Skeletal muscle satellite cell (primary cell): Measurements from ENCODE around the gene RCSD1.

ENCODE experiments used
- H3K27me3 ChIP-seq: 2 replicates; pipeline ENCODE4 v1.7.0; 2013; ENCODE audit warnings: low read length; ENCODE audit not compliant: control insufficient read depth, insufficient read depth
- H3K36me3 ChIP-seq: 2 replicates; pipeline ENCODE4 v1.7.0; 2013; ENCODE audit warnings: mild to moderate bottlenecking, control low read depth, low read length; ENCODE audit not compliant: insufficient read depth
- H3K4me1 ChIP-seq: 2 replicates; pipeline ENCODE4 v1.7.0; 2013; ENCODE audit warnings: low read length; ENCODE audit not compliant: control insufficient read depth, insufficient read depth
- H3K4me2 ChIP-seq: 2 replicates; pipeline ENCODE4 v1.7.0; 2013; ENCODE audit warnings: mild to moderate bottlenecking, low read length
- H3K4me3 ChIP-seq: 2 replicates; pipeline ENCODE4 v1.7.0; 2013; ENCODE audit warnings: low read length
- H3K9ac ChIP-seq: 2 replicates; pipeline ENCODE4 v1.7.0; 2013; ENCODE audit warnings: mild to moderate bottlenecking, low read depth, low read length, moderate library complexity
- H3K9me3 ChIP-seq: replicated peaks from 2 replicates; pipeline ENCODE4 v1.7.0; 2013; ENCODE audit warnings: mild to moderate bottlenecking, control low read depth, low read length

The RCSD1 gene

GRCh38 chr1:167631936-167632614 is 2.0 kb downstream of the RCSD1 start:
- no peak overlapping the region for H3K9ac ChIP-seq
- no peaks in the 10 kb centered on the region for H3K9me3 ChIP-seq
- H3K4me3 ChIP-seq = no peak overlapping the region
- peaks cover 30% of the 10 kb centered on the region for H3K27me3 ChIP-seq
- H3K4me2 ChIP-seq = no peak overlapping the region
- H3K36me3 ChIP-seq = no peaks in the 10 kb centered on the region
- peaks cover 21% of the 10 kb centered on the region for H3K4me1 ChIP-seq

- H3K9ac ChIP-seq = no peak overlapping the region
- no peak overlapping the region for H3K4me2 ChIP-seq
- H3K9me3 ChIP-seq = no peaks in the 10 kb centered on the region
- H3K36me3 ChIP-seq = no peaks in the 10 kb centered on the region
- H3K4me3 ChIP-seq = no peak overlapping the region
- H3K27me3 ChIP-seq = peaks cover 30% of the 10 kb centered on the region
- H3K4me1 ChIP-seq = peaks cover 16% of the 10 kb centered on the region
Observed at GRCh38 chr1:167633258-167633944, 3.4 kb downstream of the RCSD1 start.

- Histone ChIP-seq H3K9ac (no peak overlapping the region), H3K27me3 (peaks cover 29% of the 10 kb centered on the region), H3K4me2 (no peak overlapping the region), H3K4me3 (no peak overlapping the region), H3K36me3 (no peaks in the 10 kb centered on the region), H3K4me1 (peaks cover 15% of the 10 kb centered on the region), H3K9me3 (no peaks in the 10 kb centered on the region)
Observed at GRCh38 chr1:167634435-167634834, 4.4 kb downstream of the RCSD1 start.

- Histone ChIP-seq H3K36me3 (no peaks in the 10 kb centered on the region), H3K4me2 (peak overlapping the region; percentile 13), H3K9me3 (no peaks in the 10 kb centered on the region), H3K9ac (no peak overlapping the region), H3K4me3 (no peak overlapping the region), H3K27me3 (peaks cover 27% of the 10 kb centered on the region), H3K4me1 (peaks cover 10% of the 10 kb centered on the region)
Observed at GRCh38 chr1:167635156-167635648, 5.2 kb downstream of the RCSD1 start.

GRCh38 chr1:167635941-167636340 is 5.9 kb downstream of the RCSD1 start:
- no peaks in the 10 kb centered on the region for H3K9me3 ChIP-seq
- H3K36me3 ChIP-seq = no peaks in the 10 kb centered on the region
- peaks cover 23% of the 10 kb centered on the region for H3K27me3 ChIP-seq
- H3K4me3 ChIP-seq = no peak overlapping the region
- no peak overlapping the region for H3K4me2 ChIP-seq
- no peak overlapping the region for H3K9ac ChIP-seq
- H3K4me1 ChIP-seq = peaks cover 7% of the 10 kb centered on the region

- no peak overlapping the region for H3K4me3 ChIP-seq
- H3K4me1 ChIP-seq = peaks cover 7% of the 10 kb centered on the region
- H3K36me3 ChIP-seq = no peaks in the 10 kb centered on the region
- no peaks in the 10 kb centered on the region for H3K9me3 ChIP-seq
- H3K4me2 ChIP-seq = no peak overlapping the region
- H3K27me3 ChIP-seq = peaks cover 21% of the 10 kb centered on the region
- no peak overlapping the region for H3K9ac ChIP-seq
Observed at GRCh38 chr1:167638064-167638463, 8.0 kb downstream of the RCSD1 start.

- H3K4me1 ChIP-seq = peaks cover 7% of the 10 kb centered on the region
- H3K36me3 ChIP-seq = no peaks in the 10 kb centered on the region
- H3K9ac ChIP-seq = no peak overlapping the region
- H3K4me2 ChIP-seq = no peak overlapping the region
- H3K27me3 ChIP-seq = peaks cover 11% of the 10 kb centered on the region
- H3K4me3 ChIP-seq = no peak overlapping the region
- no peaks in the 10 kb centered on the region for H3K9me3 ChIP-seq
Observed at GRCh38 chr1:167640051-167640450, 10.0 kb downstream of the RCSD1 start.

- Histone ChIP-seq H3K36me3 (no peaks in the 10 kb centered on the region), H3K4me2 (no peak overlapping the region), H3K27me3 (no peaks in the 10 kb centered on the region), H3K4me1 (no peaks in the 10 kb centered on the region), H3K9ac (no peak overlapping the region), H3K4me3 (no peak overlapping the region), H3K9me3 (no peaks in the 10 kb centered on the region)
Observed at GRCh38 chr1:167641786-167642500, 11.9 kb downstream of the RCSD1 start.

- Histone ChIP-seq H3K4me1 (no peaks in the 10 kb centered on the region), H3K36me3 (no peaks in the 10 kb centered on the region), H3K27me3 (no peaks in the 10 kb centered on the region), H3K4me3 (no peak overlapping the region), H3K9me3 (no peaks in the 10 kb centered on the region), H3K4me2 (no peak overlapping the region), H3K9ac (no peak overlapping the region)
Observed at GRCh38 chr1:167642501-167642826, 12.4 kb downstream of the RCSD1 start.

GRCh38 chr1:167643441-167643840 is 13.4 kb downstream of the RCSD1 start:
- Histone ChIP-seq H3K4me3 (no peak overlapping the region), H3K4me1 (no peaks in the 10 kb centered on the region), H3K4me2 (no peak overlapping the region), H3K36me3 (no peaks in the 10 kb centered on the region), H3K9ac (no peak overlapping the region), H3K9me3 (no peaks in the 10 kb centered on the region), H3K27me3 (no peaks in the 10 kb centered on the region)

- Histone ChIP-seq H3K9me3 (no peaks in the 10 kb centered on the region), H3K4me3 (no peak overlapping the region), H3K9ac (no peak overlapping the region), H3K27me3 (no peaks in the 10 kb centered on the region), H3K36me3 (no peaks in the 10 kb centered on the region), H3K4me1 (no peaks in the 10 kb centered on the region), H3K4me2 (no peak overlapping the region)
Observed at GRCh38 chr1:167644551-167644950, 14.5 kb downstream of the RCSD1 start.
